RWPE2 (cell line): ENCODE measurements around the gene VPS4A.

Experiments
- ATAC-seq: fragments of 200-7000 bp; cut with Tn5 transposase; 3 replicates; pipeline ENCODE4 v1.9.1; 2021; ENCODE audit warnings: low read depth
- DNase-seq: peaks from one replicate; pipeline ENCODE4 v3.0.0-alpha.2; 2020; ENCODE audit warnings: low spot score
- H3K27ac ChIP-seq: fragments of 450-650 bp; 2 replicates; pipeline ENCODE4 v1.5.1; 2017; ENCODE audit warnings: mild to moderate bottlenecking; ENCODE audit not compliant: poor library complexity, severe bottlenecking
- H3K27me3 ChIP-seq: fragments of 250-450 bp; sonication (Bioruptor Pico); 2 replicates; pipeline ENCODE4 v1.5.1; 2021; ENCODE audit warnings: mild to moderate bottlenecking, moderate library complexity; ENCODE audit not compliant: insufficient read depth, poor library complexity, severe bottlenecking
- H3K36me3 ChIP-seq: fragments of 250-450 bp; sonication (Bioruptor Pico); 2 replicates; pipeline ENCODE4 v1.5.1; 2020; ENCODE audit warnings: low read depth, mild to moderate bottlenecking, moderate library complexity
- H3K4me1 ChIP-seq: fragments of 250-450 bp; sonication (Bioruptor Pico); 2 replicates; pipeline ENCODE4 v1.5.1; 2021; ENCODE audit warnings: mild to moderate bottlenecking, moderate library complexity; ENCODE audit not compliant: insufficient read depth, poor library complexity, severe bottlenecking
- H3K4me3 ChIP-seq: fragments of 250-450 bp; sonication (Bioruptor Pico); 2 replicates; pipeline ENCODE4 v1.5.1; 2021; ENCODE audit warnings: mild to moderate bottlenecking, moderate library complexity; ENCODE audit not compliant: severe bottlenecking
- H3K9me3 ChIP-seq: fragments of 250-450 bp; sonication (Bioruptor Pico); 2 replicates; pipeline ENCODE4 v1.5.1; 2021; ENCODE audit warnings: mild to moderate bottlenecking, moderate library complexity; ENCODE audit not compliant: severe bottlenecking
- TF ChIP-seq, protein P1 (sequence below): fragments of 450-650 bp; IDR thresholded peaks from one replicate; pipeline ENCODE4 v1.5.1; 2017; ENCODE audit warnings: mild to moderate bottlenecking, moderate library complexity; ENCODE audit not compliant: poor library complexity, severe bottlenecking

VPS4A gene

DNA sequence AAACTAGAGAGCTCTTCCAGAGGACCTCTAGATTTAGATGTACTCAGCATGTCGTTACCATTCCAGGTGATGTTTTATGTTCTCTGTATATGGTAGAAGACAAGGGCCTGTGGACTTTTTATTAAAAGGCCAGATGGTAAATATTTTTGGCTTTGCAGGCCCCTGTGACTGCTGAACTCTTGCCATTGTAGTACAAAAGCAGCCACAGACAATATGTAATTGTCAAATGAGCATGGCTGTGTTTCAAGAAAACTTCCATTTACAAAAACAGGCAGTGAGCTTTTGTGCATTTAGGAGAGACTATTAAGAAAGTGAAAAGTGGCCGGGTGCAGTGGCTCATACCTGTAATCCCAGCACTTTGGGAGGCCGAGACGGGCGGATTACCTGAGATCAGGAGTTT is 33.0 kb downstream of the VPS4A start:
- peaks cover 38% of the 10 kb centered on the region for H3K36me3 ChIP-seq
- H3K9me3 ChIP-seq: no peaks in the 10 kb centered on the region
- DNase-seq: no peak
- H3K4me1 ChIP-seq: peaks cover 8% of the 10 kb centered on the region
- H3K27ac ChIP-seq: no peak overlapping the region
- TF ChIP-seq, protein P1, sequence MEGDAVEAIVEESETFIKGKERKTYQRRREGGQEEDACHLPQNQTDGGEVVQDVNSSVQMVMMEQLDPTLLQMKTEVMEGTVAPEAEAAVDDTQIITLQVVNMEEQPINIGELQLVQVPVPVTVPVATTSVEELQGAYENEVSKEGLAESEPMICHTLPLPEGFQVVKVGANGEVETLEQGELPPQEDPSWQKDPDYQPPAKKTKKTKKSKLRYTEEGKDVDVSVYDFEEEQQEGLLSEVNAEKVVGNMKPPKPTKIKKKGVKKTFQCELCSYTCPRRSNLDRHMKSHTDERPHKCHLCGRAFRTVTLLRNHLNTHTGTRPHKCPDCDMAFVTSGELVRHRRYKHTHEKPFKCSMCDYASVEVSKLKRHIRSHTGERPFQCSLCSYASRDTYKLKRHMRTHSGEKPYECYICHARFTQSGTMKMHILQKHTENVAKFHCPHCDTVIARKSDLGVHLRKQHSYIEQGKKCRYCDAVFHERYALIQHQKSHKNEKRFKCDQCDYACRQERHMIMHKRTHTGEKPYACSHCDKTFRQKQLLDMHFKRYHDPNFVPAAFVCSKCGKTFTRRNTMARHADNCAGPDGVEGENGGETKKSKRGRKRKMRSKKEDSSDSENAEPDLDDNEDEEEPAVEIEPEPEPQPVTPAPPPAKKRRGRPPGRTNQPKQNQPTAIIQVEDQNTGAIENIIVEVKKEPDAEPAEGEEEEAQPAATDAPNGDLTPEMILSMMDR: no peak
- no peak for ATAC-seq
- no peak overlapping the region for H3K4me3 ChIP-seq
- no peaks in the 10 kb centered on the region for H3K27me3 ChIP-seq

DNA sequence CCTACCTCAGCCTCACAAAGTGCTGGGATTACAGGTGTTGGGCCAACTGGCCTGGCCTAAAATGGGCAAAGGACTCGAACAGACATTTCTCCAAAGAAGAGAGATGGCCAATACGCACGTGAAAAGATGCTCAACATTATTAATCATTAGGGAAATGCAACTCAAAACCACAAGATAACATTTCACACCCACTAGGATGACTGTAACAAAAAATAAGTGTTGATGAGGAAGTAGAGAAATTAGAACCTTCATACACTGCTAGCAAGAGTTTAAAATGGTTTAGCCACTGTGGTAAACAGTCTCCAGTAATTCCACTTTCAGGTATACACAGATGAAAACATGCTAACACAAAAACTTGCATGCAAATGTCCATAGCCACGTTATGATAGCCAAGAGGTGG is 34.8 kb downstream of the VPS4A start:
- TF ChIP-seq, protein P1: no peak
- no peak for DNase-seq

DNA sequence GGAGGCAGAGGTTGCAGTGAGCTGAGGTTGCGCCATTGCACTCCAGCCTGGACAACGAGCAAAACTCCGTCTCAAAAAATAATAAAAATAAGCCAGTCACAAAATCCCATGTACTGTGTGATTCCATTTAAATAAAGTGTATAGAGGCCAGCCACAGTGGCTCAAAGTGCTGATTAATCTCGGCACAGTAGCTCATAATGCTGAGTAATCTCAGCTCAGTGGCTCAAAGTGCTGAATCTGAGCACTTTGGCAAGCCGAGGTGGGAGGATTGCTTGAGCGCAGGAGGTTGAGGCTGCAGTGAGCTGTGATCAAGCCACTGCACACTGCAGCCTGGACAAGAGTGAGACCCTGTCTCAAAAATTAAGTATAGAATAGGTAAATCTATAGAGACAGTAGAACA is 35.5 kb downstream of the VPS4A start:
- DNase-seq (no peak), ATAC-seq (0 out of 3 replicates have a peak, but pooled peaks have one; percentile 17)
- Histone ChIP-seq H3K9me3 (no peaks in the 10 kb centered on the region), H3K36me3 (peaks cover 26% of the 10 kb centered on the region), H3K27ac (no peak overlapping the region), H3K27me3 (no peaks in the 10 kb centered on the region), H3K4me3 (no peak overlapping the region), H3K4me1 (no peaks in the 10 kb centered on the region)
- TF ChIP-seq, protein P1: no peak

More for the DNA sequence above, 34.8 kb downstream of the VPS4A start:
- H3K27me3 ChIP-seq: no peaks in the 10 kb centered on the region
- H3K4me1 ChIP-seq: peaks cover 4% of the 10 kb centered on the region
- H3K9me3 ChIP-seq: no peaks in the 10 kb centered on the region
- H3K27ac ChIP-seq: no peak overlapping the region
- no peak overlapping the region for H3K4me3 ChIP-seq
- ATAC-seq: no peak
- peaks cover 33% of the 10 kb centered on the region for H3K36me3 ChIP-seq

DNA sequence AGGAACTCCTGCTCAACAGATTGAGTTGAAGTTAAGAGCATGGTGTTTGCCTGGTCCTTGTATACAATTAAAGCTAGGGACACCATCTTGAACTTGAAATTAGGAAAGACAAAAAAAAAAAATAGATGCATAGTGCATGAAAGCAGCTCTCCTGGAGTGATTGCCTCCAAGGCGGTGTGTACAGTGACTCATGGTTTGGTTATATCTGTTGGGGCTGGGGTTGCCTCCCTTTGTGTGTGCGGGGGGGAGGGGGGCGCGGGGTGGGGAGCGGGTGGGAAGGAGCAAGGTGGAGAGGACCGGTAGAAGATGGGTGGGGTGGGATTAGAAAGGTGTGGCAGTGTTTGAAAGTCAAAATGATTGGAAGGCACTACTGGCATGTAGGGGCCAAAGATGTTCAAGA is 37.1 kb downstream of the VPS4A start:
- H3K4me1 ChIP-seq: no peaks in the 10 kb centered on the region
- TF ChIP-seq, protein P1: no peak
- H3K27me3 ChIP-seq: no peaks in the 10 kb centered on the region
- DNase-seq (no peak), ATAC-seq (no peak)
- peaks cover 10% of the 10 kb centered on the region for H3K36me3 ChIP-seq
- H3K4me3 ChIP-seq: no peak overlapping the region
- H3K9me3 ChIP-seq: no peaks in the 10 kb centered on the region
- no peak overlapping the region for H3K27ac ChIP-seq

DNA sequence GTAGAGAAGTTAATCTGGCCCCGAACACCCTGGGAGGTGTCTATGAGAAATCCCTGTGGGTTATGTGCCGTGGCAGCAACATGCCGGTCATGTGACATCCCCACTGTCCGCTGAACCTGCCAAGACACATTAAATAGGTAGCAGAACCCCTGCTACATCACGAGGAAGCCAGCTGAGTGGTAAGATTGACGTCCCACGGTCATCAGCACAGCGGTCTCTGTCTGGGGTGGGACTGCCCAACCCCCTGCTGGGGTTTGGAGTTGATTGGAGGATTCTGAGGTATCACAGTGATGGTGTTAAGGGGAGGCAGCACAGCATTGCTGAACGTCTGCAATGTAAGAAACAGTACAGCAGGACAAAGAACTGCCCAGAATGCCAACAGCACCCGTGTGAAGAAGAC is 38.4 kb downstream of the VPS4A start:
- ATAC-seq: no peak
- no peak for DNase-seq
- Histone ChIP-seq H3K27me3 (no peaks in the 10 kb centered on the region), H3K4me1 (no peaks in the 10 kb centered on the region), H3K9me3 (no peaks in the 10 kb centered on the region), H3K36me3 (peaks cover under 1% of the 10 kb centered on the region; the same call in 1 of the 2 replicates), H3K27ac (no peak overlapping the region), H3K4me3 (no peak overlapping the region)
- TF ChIP-seq, protein P1: no peak
